Activated effector memory CD4-positive, alpha-beta T cell treated with anti-CD3 and anti-CD28 coated beads, Interleukin-2, amount 50 U/mL, for 16 hours (primary cell): ENCODE data around the gene TRIM38.

Experiments used
- DNase-seq: peaks from one replicate; pipeline ENCODE4 v3.0.0-alpha.2; 2020

TRIM38 gene

DNA sequence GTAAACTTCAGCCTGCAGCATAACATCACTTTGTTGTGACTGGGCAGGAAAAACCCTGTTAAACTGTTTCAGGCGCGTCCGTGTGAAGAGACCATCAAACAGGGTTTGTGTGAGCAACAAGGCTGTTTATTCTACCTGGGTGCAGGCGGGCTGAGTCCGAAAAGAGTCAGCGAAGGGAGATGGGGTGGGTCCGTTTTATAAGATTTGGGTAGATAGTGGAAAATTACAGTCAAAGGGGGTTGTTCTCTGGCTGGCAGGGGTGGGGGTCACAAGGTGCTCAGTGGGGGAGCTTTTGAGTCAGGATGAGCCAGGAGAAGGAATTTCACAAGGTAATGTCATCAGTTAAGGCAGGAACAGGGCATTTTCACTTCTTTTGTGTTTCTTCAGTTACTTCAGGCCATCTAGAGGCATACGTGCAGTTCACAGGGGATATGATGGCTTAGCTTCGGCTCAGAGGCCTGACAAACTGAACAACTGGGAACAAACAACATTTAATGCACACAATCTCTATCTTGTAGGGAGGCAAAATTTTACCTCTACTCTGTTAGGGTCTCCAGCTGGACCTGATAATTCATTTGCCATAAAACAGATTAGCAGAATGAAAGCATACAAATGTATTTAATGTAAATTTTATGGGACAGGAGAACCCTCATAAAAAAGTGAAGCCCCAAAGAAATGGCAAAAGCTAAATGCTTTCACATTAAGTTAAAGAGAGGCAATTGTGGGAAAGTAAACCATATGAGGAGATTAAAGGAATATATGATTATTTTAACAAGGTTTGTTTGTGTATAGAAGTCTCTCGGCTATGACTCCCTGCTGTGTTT lies 66.4 kb downstream of the TRIM38 start:
- DNase-seq: no peak

DNA sequence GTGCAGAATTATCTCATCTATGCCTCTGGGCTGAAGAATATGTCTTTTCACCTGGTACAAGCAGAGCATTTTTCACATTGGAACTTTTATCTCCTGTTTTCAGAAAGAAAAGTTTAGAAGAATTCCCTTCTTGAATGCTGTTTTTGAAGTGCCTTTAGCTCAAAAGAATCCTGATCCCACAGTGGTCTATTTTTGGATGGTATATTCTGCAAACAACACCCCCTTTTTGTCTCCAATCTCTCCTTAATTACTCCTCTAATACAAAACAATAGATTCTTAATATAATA lies 66.9 kb downstream of the TRIM38 start:
- no peak for DNase-seq

- DNase-seq: no peak
These were observed 67.5 kb downstream of the TRIM38 start for GRCh38 chr6:26029857-26030653.

DNA sequence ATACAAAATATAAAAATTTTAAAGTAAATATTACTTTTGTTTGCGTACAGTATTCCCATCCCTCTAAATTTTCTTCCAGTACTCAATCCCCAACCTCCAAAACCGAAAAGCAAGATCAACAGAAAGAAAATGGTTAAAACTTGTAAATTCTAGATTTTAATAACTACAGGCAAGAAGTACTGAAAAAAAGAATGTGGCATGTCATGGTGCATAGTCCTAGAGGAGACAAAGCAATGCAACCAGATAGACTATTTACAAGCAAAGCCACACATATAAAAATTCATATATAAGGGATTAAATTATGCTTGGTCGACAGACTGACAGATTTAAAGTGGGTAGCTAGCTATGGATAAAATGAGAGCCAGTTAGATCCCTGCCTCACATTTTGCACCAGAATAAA lies 68.1 kb downstream of the TRIM38 start:
- no peak for DNase-seq

- DNase-seq: no peak
These were observed 68.6 kb downstream of the TRIM38 start for GRCh38 chr6:26031151-26031594.

DNA sequence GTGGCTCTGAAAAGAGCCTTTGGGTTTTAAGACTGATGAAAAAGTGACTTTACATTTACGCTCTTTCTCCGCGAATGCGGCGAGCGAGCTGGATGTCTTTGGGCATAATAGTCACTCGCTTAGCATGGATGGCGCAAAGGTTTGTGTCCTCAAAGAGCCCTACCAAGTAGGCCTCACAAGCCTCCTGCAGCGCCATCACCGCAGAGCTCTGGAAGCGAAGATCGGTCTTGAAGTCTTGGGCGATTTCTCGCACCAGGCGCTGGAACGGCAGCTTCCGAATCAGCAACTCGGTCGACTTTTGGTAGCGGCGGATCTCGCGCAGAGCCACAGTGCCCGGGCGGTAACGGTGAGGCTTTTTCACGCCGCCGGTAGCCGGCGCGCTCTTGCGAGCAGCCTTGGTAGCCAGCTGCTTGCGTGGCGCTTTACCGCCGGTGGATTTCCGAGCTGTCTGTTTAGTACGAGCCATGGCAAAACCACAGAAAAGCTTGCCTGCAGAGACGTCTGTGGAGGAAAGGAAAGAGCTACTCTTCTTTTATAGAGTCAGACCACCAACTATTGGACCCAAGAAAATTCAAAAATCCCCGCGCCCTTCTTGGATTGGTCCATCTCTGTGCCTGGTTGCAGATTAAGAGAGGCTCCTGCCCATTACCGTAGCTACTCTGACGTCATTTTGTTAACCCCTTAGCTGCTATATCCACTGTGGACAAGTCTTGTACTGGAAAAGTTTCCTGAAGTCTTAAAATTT lies 69.2 kb downstream of the TRIM38 start:
- peak; percentile 93 for DNase-seq

DNA sequence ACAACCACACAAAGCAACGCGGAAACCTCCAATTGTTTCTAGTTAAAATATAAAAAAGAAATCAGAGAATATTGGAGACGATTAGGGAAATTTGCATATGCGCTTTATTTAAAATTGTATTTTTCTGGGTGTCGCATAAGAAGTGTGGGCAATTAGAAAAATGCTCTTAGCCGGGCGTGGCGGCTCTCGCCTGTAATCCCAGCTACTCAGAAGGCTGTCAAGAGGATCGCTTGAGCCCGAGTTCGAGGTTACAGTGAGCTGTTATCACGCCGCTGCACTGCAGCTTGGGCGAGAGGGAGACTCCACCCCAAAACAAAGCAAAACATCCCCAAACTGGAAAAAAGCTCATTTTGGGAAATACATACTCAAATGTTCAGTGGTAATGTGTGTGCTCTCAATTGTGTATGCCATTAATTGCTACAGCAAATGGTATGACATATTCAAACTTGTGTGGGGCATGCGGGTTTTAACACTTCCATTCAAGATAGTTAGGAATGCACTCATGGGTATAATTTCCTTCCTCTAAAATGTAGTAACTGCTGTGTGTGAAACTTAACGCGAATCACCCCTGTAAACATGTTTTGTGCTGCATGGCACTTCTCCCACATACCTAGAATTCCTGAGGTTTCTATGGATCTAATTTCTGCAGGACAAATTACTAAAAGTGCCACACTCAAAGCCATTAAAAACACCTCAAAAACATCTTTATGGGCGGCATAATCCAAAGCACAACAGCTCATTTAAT lies 69.9 kb downstream of the TRIM38 start:
- no peak for DNase-seq

GRCh38 chr6:26033085-26033940 lies 70.7 kb downstream of the TRIM38 start:
- DNase-seq: peak; percentile 85

GRCh38 chr6:26033941-26034354 lies 71.3 kb downstream of the TRIM38 start:
- DNase-seq: no peak

- no peak for DNase-seq
These were observed 72.3 kb downstream of the TRIM38 start for GRCh38 chr6:26034905-26035304.
